Measurements from ENCODE around the gene CES2.
"Not testable (repeated sequence)": the region's sequence is repeated elsewhere in the genome, so short reads cannot be mapped to it uniquely, and the experiment has no call there.

Gene CES2

GRCh38 chr16:66950971-66951790 lies 15.9 kb downstream of the CES2 start:
- in situ Hi-C loops (cut with HindIII; ENCODE audit: low sequenced_read_pairs) = no loop called here

- in situ Hi-C loops (cut with HindIII; ENCODE audit: low sequenced_read_pairs) = no loop called here
These were observed 17.3 kb downstream of the CES2 start for GRCh38 chr16:66952430-66953110.

- in situ Hi-C loops (cut with HindIII; ENCODE audit: low sequenced_read_pairs) = no loop called here
These were observed 18.3 kb downstream of the CES2 start for GRCh38 chr16:66953462-66954096.

GRCh38 chr16:66954097-66954659 lies 18.9 kb downstream of the CES2 start:
- in situ Hi-C loops (cut with HindIII; ENCODE audit: low sequenced_read_pairs) = no loop called here

- in situ Hi-C loops (cut with HindIII; ENCODE audit: low sequenced_read_pairs) = not testable (repeated sequence)
These were observed 20.2 kb downstream of the CES2 start for GRCh38 chr16:66955363-66956153.

GRCh38 chr16:66956154-66956457 lies 20.8 kb downstream of the CES2 start:
- in situ Hi-C loops (cut with HindIII; ENCODE audit: low sequenced_read_pairs) = not testable (repeated sequence)

- in situ Hi-C loops (cut with HindIII; ENCODE audit: low sequenced_read_pairs) = no loop called here
These were observed 23.8 kb downstream of the CES2 start for GRCh38 chr16:66958857-66959703.

GRCh38 chr16:66959704-66960161 lies 24.4 kb downstream of the CES2 start:
- in situ Hi-C loops (cut with HindIII; ENCODE audit: low sequenced_read_pairs) = no loop called here

- in situ Hi-C loops (cut with HindIII; ENCODE audit: low sequenced_read_pairs) = no loop called here
These were observed 25.0 kb downstream of the CES2 start for GRCh38 chr16:66960270-66960669.

- in situ Hi-C loops (cut with HindIII; ENCODE audit: low sequenced_read_pairs) = no loop called here
These were observed 25.9 kb downstream of the CES2 start, which contains the start of gene CES3 for GRCh38 chr16:66961065-66961744. TSS of gene CES3 (plus strand) at chr16:66961266. CDS start at chr16:66961308, 42 bp downstream.

GRCh38 chr16:66961914-66962313 lies 26.6 kb downstream of the CES2 start:
- in situ Hi-C loops (cut with HindIII; ENCODE audit: low sequenced_read_pairs) = no loop called here

- in situ Hi-C loops (cut with HindIII; ENCODE audit: low sequenced_read_pairs) = no loop called here
These were observed 28.7 kb downstream of the CES2 start for GRCh38 chr16:66964049-66964448.

- in situ Hi-C loops (cut with HindIII; ENCODE audit: low sequenced_read_pairs) = no loop called here
These were observed 33.5 kb downstream of the CES2 start for GRCh38 chr16:66968847-66969246.

- in situ Hi-C loops (cut with HindIII; ENCODE audit: low sequenced_read_pairs) = no loop called here
These were observed 35.7 kb downstream of the CES2 start for GRCh38 chr16:66970775-66971720.

- in situ Hi-C loops (cut with HindIII; ENCODE audit: low sequenced_read_pairs) = no loop called here
These were observed 37.7 kb downstream of the CES2 start for GRCh38 chr16:66972983-66973382.

GRCh38 chr16:66973716-66974115 lies 38.4 kb downstream of the CES2 start:
- in situ Hi-C loops (cut with HindIII; ENCODE audit: low sequenced_read_pairs) = no loop called here

- in situ Hi-C loops (cut with HindIII; ENCODE audit: low sequenced_read_pairs) = not testable (repeated sequence)
These were observed 39.0 kb downstream of the CES2 start for GRCh38 chr16:66974156-66974931.
